ENCODE measurements around the gene EFCAB7. TPM values are rescaled to one million over a fixed set of nuclear protein-coding genes. Genes with fewer than 3 reads are reported as not detected.

Gene EFCAB7
- total and polyA plus RNA-seq, 2 donors = 4.4 to 30.4 TPM

DNA sequence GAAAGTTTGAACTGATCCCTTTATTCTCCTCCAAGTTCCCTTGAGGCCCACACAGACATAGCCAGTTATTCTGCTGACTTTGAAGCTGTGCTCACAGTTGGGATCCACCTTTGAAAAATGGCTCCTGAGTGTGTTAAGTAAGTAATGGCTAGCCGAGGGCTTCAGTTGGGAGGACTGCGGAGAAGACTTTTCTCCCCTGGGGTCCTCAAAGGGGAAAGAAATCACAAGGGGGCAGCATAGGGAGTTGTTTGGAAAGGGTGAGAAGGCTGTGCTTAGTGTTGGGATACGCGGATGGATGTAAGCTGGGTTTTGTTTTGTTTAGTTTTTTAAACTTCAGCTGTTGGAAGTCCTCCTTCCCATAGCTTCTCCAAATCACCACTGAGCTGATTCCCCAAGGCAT is 78.1 kb downstream of the EFCAB7 start:
- Histone ChIP-seq H3K36me3 (ENCODE audit: insufficient read depth) (peaks cover 1% of the 10 kb centered on the region), H3K27ac (ENCODE audit: low read depth) (no peak overlapping the region), H3K4me1 (ENCODE audit: insufficient read depth) (no peaks in the 10 kb centered on the region), H3K4me3 (ENCODE audit: low read depth, low read length) (no peak overlapping the region)
- no peak for DNase-seq (ENCODE audit: extremely low spot score)
- 82% methylated on average over 4 of the region's 4 CpGs for WGBS

DNA sequence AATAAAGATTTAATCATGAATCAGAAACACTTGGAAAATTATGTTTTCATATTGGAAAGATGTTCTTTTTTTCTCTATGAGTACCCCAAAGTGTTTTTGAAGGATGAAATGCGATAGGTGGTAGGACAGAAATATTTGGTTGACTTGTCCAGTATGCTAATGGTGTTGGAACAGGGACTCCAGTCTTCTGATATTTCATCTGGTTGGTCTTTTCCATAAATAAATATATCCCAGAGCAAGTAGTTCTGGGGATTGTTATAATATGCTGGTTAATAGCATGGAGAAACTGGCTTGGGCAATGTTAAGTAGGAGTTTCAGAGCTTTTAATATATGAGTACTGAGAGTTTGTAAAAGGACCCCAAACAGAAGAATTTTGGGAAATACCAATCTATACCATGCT is 78.6 kb downstream of the EFCAB7 start:
- H3K27ac ChIP-seq (ENCODE audit: low read depth) = no peak overlapping the region
- no peaks in the 10 kb centered on the region for H3K4me1 ChIP-seq (ENCODE audit: insufficient read depth)
- DNase-seq (ENCODE audit: extremely low spot score) = no peak
- 99% methylated on average over 1 of the region's 1 CpG for WGBS
- no peak overlapping the region for H3K4me3 ChIP-seq (ENCODE audit: low read depth, low read length)
- H3K36me3 ChIP-seq (ENCODE audit: insufficient read depth) = peaks cover 1% of the 10 kb centered on the region

DNA sequence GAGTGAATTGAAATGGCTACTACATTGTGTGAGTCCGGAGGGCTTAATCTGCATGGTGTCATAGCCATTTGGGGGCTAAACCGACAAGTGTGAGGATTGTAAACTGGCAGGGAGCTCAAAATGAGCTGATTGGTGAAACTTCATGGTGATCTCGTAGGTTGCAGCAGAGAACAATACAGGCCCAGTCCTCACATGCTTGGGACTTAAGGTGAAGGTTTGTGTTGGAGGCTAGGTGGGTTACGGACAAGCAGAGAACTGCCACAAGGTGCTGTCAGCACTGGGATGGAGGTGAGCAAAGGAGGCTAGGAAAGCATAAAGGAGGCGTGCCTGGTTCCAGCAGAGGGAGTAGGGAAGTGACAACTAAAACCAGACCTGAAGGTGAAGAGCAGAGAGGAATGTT is 79.3 kb downstream of the EFCAB7 start:
- Histone ChIP-seq H3K36me3 (ENCODE audit: insufficient read depth) (peaks cover 1% of the 10 kb centered on the region), H3K4me3 (ENCODE audit: low read depth, low read length) (no peak overlapping the region), H3K27ac (ENCODE audit: low read depth) (no peak overlapping the region), H3K4me1 (ENCODE audit: insufficient read depth) (no peaks in the 10 kb centered on the region)
- DNase-seq (ENCODE audit: extremely low spot score) = no peak
- 94% methylated on average over 5 of the region's 5 CpGs for WGBS

DNA sequence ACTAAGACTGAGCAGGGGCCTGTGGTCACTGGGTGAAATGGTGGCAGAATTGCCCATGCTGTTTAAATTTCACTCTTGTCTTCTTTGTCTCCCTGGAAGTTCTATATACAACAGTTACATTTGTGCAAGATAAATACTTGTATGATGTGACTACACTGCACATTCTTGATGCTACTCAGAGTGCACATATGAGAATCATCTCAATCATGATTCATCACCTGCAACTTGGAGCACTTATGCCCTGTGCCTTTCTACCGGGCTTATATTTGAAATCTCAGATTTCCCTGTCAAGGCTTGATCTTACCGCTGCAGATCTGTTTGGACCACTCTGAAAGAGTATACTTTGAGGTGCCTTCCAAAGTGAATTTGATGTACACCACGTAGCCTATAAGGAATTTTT is 80.5 kb downstream of the EFCAB7 start:
- Histone ChIP-seq H3K4me3 (ENCODE audit: low read depth, low read length) (no peak overlapping the region), H3K36me3 (ENCODE audit: insufficient read depth) (peaks cover 1% of the 10 kb centered on the region), H3K27ac (ENCODE audit: low read depth) (no peak overlapping the region), H3K4me1 (ENCODE audit: insufficient read depth) (no peaks in the 10 kb centered on the region)
- DNase-seq (ENCODE audit: extremely low spot score) = no peak
- WGBS = 95% methylated on average over 3 of the region's 3 CpGs

DNA sequence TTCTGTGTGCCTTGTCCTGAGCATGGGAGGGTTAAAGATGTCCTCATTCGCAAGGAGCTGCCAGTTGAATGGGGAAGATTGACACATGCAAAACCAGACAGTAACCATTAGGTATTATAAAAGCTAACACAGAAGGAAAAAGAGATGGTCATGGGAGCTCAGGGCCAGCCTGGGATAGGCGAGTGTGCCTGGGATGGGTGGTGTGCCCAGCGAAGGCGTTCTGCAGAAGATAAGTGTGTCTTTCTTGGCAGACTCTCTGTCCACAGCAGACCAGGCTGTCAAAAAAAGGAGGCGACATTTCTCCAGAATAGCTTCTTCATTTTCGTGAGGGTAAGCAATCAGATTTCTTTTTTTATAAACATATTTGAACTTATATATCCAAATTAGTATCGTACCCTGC is 84.0 kb downstream of the EFCAB7 start:
- Histone ChIP-seq H3K36me3 (ENCODE audit: insufficient read depth) (no peaks in the 10 kb centered on the region), H3K27ac (ENCODE audit: low read depth) (no peak overlapping the region)
- 96% methylated on average over 7 of the region's 7 CpGs for WGBS

DNA sequence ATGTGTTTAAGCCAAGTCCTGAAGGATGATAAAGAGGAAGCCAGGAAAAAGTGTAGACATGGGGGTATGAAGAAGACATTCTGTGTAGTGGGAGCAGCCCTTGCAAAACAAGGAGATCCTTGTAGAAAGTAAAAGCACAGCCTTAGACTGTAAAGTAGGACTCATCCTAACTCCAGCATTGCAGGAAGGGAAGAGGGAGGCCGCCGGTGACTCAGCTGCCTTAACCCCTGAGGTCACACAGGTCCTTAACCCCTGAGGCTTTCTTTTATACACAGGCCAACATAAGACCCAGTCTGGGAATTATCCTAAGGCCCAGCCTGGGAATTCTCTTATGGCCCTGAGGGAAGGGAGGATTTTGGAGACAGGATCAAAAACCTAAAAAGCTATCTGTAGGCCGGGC is 87.9 kb downstream of the EFCAB7 start:
- DNase-seq (ENCODE audit: extremely low spot score) = no peak
- Histone ChIP-seq H3K4me1 (ENCODE audit: insufficient read depth) (no peaks in the 10 kb centered on the region), H3K36me3 (ENCODE audit: insufficient read depth) (no peaks in the 10 kb centered on the region), H3K27ac (ENCODE audit: low read depth) (no peak overlapping the region), H3K4me3 (ENCODE audit: low read depth, low read length) (no peak overlapping the region)
- 72% methylated on average over 3 of the region's 3 CpGs for WGBS

More for the DNA sequence above, 84.0 kb downstream of the EFCAB7 start:
- Histone ChIP-seq H3K4me3 (ENCODE audit: low read depth, low read length) (no peak overlapping the region), H3K4me1 (ENCODE audit: insufficient read depth) (no peaks in the 10 kb centered on the region)
- no peak for DNase-seq (ENCODE audit: extremely low spot score)

DNA sequence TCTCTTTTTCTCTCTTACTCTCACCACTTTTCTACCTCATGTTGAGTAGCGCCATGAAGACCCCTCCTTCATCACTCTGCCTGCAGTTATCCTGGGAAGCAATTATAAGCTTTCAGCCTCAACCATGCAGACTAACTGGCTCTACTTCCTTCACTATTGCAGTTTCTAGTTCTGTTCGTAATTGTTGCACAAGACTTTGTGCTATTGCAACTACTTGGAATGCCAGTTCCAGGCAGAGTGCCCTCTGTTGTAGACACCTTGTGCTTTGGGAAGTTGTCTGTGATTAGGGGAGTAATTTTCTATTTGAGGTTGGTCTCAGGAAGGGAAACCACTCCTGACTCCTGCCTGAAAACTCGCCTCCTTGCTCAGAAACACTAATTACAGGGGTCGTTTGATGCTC is 89.2 kb downstream of the EFCAB7 start:
- WGBS = 94% methylated on average over 4 of the region's 4 CpGs
- Histone ChIP-seq H3K27ac (ENCODE audit: low read depth) (no peak overlapping the region), H3K4me1 (ENCODE audit: insufficient read depth) (no peaks in the 10 kb centered on the region), H3K36me3 (ENCODE audit: insufficient read depth) (no peaks in the 10 kb centered on the region), H3K4me3 (ENCODE audit: low read depth, low read length) (no peak overlapping the region)
- no peak for DNase-seq (ENCODE audit: extremely low spot score)

DNA sequence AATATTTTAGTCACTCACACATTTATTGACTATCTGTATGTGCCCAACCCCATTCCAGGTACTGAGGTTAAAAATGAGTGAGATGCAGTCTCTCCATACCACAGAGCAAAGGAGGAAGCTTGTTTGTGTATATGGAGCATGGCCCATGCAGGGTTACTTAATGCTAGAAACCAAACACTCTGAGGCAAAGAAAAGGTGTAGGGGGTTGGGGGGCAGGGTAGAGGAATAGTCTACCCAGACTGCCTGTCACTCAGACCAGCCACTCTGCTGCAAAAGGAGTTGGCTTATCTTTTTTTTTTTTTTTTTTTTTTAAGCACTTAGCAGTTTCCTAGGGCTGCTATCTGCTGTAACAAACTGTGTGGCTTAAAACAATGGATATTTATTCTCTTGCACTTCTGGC is 89.6 kb downstream of the EFCAB7 start:
- H3K27ac ChIP-seq (ENCODE audit: low read depth) = no peak overlapping the region
- no peaks in the 10 kb centered on the region for H3K36me3 ChIP-seq (ENCODE audit: insufficient read depth)
- no peaks in the 10 kb centered on the region for H3K4me1 ChIP-seq (ENCODE audit: insufficient read depth)
- no peak overlapping the region for H3K4me3 ChIP-seq (ENCODE audit: low read depth, low read length)
- DNase-seq (ENCODE audit: extremely low spot score) = no peak

DNA sequence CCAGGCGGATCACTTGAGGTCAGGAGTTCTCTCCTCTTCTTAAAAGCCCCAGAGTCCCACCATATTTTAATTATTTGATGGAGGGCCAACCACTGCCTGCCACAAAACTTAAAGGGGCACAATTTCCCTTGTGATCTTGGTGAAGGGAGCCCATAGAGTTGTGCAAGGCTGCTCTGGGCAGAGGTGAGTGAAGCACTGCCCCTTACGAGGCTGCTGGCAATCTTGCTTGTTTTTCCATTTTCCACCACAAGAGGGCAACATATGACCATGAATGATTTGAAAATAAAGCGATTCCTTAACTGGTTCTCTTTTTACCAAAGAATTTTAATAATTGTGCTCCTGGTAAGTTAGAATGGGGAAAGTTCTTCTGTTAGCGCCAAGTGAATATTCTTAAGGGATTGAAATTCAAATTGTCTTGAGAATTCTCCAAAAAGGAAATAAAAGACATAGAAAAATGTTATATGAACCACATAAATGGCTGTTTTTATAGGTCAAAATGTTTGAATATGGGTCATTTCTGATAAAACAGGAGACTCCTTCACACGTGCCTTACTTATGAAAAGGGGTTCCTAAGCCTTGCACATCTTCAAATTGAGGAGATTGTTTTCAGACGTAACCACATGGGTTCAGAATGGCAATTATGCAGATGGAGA is 92.6 kb downstream of the EFCAB7 start:
- DNase-seq (ENCODE audit: extremely low spot score) = peak; percentile 59
- WGBS = 37% methylated on average over 6 of the region's 6 CpGs
- Histone ChIP-seq H3K4me3 (ENCODE audit: low read depth, low read length) (no peak overlapping the region), H3K4me1 (ENCODE audit: insufficient read depth) (no peaks in the 10 kb centered on the region), H3K36me3 (ENCODE audit: insufficient read depth) (no peaks in the 10 kb centered on the region), H3K27ac (ENCODE audit: low read depth) (no peak overlapping the region)

DNA sequence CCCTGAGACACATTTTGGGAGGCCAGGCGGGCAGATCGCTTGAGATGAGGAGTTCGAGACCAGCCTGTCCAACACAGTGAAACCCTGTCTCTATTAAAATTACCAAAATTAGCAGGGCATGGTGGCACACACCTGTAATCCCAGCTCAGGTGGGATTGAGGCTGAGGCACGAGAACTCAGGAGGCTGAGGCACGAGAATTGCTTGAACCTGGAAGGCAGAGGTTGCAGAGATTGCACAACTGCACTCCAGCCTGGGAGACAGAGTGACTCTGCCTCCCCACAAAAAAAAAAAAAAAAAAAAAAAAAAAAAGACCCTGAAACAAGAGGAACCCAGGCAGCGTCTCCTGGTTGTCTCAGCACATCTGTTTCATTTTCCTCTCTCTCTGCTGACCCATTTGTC is 94.1 kb downstream of the EFCAB7 start:
- no peaks in the 10 kb centered on the region for H3K4me1 ChIP-seq (ENCODE audit: insufficient read depth)
- no peaks in the 10 kb centered on the region for H3K36me3 ChIP-seq (ENCODE audit: insufficient read depth)
- H3K4me3 ChIP-seq (ENCODE audit: low read depth, low read length) = no peak overlapping the region
- H3K27ac ChIP-seq (ENCODE audit: low read depth) = no peak overlapping the region
- 97% methylated on average over 6 of the region's 6 CpGs for WGBS
- no peak for DNase-seq (ENCODE audit: extremely low spot score)

DNA sequence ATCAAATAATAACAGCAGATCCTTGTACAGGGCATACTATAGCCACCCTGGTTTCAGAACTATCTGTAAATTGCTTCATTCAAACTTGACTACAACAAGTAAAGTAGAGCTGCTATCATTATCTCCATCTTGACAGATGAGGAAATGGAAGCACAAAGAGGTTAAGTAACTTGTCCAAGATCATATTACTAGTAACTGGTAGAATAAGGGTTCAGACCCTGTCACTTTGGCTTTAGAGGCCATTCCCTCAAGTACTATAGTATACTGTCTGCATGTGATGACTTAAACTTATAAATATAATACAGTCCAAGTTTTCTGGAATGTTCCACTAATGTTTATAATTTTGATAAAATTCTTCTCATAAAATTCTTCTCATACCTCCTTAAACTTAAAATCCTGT is 94.7 kb downstream of the EFCAB7 start:
- no peaks in the 10 kb centered on the region for H3K4me1 ChIP-seq (ENCODE audit: insufficient read depth)
- H3K27ac ChIP-seq (ENCODE audit: low read depth) = no peak overlapping the region
- H3K36me3 ChIP-seq (ENCODE audit: insufficient read depth) = no peaks in the 10 kb centered on the region
- DNase-seq (ENCODE audit: extremely low spot score) = no peak
- no peak overlapping the region for H3K4me3 ChIP-seq (ENCODE audit: low read depth, low read length)

DNA sequence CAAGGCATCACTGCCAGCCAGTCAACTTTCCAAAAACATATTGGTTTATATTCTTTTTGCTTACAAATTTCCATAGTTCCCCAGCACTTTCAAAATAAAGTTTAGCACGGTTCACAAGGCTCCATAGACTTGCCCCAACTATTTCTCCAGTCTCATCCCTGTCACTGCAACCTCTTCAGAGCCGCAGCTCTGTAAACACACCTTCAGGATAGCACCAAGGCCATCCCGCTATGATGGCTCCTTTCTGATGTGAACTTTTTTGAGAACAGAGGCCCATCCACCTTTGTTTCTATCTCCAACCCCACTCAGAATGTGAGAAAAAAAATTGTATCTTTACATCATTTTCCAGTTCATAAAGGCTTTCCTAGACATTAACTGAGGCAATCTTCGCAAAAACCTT is 96.2 kb downstream of the EFCAB7 start:
- Histone ChIP-seq H3K27ac (ENCODE audit: low read depth) (no peak overlapping the region), H3K36me3 (ENCODE audit: insufficient read depth) (no peaks in the 10 kb centered on the region), H3K4me1 (ENCODE audit: insufficient read depth) (no peaks in the 10 kb centered on the region), H3K4me3 (ENCODE audit: low read depth, low read length) (no peak overlapping the region)
- WGBS = 75% methylated on average over 4 of the region's 4 CpGs
- DNase-seq (ENCODE audit: extremely low spot score) = no peak

DNA sequence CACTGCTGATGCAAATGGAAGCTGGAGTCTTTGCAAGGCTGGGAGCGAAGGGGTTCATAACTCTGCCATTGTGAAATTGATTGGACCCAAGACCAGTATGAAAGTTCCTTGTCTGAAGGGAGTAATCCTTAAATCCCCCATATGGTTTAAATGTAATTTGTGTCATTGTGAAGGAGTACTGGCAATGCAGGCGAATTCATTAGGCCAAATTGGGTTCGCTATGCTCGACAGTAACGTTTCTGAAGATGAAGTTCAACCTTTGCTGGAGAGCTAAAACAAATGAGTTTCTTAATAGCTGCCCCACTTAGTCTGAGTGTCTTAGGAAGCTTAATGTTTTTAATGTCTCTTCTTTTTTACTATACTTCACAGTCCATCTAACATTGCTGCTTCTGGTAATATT is 97.3 kb downstream of the EFCAB7 start:
- H3K4me3 ChIP-seq (ENCODE audit: low read depth, low read length) = no peak overlapping the region
- DNase-seq (ENCODE audit: extremely low spot score) = no peak
- no peaks in the 10 kb centered on the region for H3K36me3 ChIP-seq (ENCODE audit: insufficient read depth)
- no peaks in the 10 kb centered on the region for H3K4me1 ChIP-seq (ENCODE audit: insufficient read depth)
- WGBS = 96% methylated on average over 5 of the region's 5 CpGs
- no peak overlapping the region for H3K27ac ChIP-seq (ENCODE audit: low read depth)

DNA sequence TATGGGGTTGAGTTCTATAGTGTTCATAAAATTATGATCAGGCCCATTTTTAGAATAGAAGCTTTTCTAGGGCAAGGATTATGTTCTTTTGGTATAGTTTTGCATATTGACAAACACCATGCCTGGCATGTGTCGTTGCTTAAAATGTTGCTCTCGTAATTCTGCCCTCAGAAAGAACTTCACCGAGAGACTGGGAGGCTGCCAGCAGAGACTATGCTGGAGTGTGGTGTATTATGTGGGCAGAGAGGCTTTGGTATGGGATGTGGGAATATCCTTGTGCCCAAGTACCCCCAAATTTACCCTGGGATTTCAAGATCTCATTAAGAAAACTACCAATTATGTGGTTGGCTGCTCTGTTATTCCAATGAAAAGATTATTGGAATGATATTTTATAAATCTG is 97.8 kb downstream of the EFCAB7 start:
- no peak for DNase-seq (ENCODE audit: extremely low spot score)
- 75% methylated on average over 3 of the region's 3 CpGs for WGBS
- Histone ChIP-seq H3K4me1 (ENCODE audit: insufficient read depth) (no peaks in the 10 kb centered on the region), H3K36me3 (ENCODE audit: insufficient read depth) (no peaks in the 10 kb centered on the region), H3K4me3 (ENCODE audit: low read depth, low read length) (no peak overlapping the region), H3K27ac (ENCODE audit: low read depth) (no peak overlapping the region)

DNA sequence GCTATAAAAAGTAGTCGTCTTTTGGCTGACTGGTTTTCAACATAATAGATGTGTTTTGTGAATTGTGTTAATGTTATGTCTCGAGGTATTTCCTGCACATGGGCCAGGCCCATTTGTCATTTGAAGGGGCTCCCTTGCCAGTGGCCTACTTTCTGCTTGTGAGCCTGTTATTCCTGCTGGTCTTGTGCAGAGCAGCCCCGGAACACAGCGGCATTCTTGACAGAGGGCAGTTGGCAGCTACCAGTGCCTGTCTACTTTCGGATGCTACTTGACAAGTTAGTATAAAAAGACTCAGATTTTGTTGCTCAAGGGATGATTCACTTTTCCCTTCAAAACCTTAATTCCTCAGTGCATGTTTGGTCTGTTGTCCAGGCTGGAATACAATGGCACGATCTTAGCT is 98.4 kb downstream of the EFCAB7 start:
- no peaks in the 10 kb centered on the region for H3K4me1 ChIP-seq (ENCODE audit: insufficient read depth)
- no peak overlapping the region for H3K4me3 ChIP-seq (ENCODE audit: low read depth, low read length)
- H3K27ac ChIP-seq (ENCODE audit: low read depth) = no peak overlapping the region
- 47% methylated on average over 6 of the region's 6 CpGs for WGBS
- no peaks in the 10 kb centered on the region for H3K36me3 ChIP-seq (ENCODE audit: insufficient read depth)
- no peak for DNase-seq (ENCODE audit: extremely low spot score)
